OCI-LY7 (cell line): Measurements from ENCODE around the gene SDC3.

Experiments used
- CTCF ChIP-seq: fragments of 200-600 bp; sonication (generic); conservative IDR thresholded peaks from 2 replicates; pipeline ENCODE4 v1.5.1; 2014; ENCODE audit warnings: mild to moderate bottlenecking, antibody characterized with exemption, low read length, moderate library complexity, mixed read lengths
- EZH2phosphoT487 ChIP-seq: fragments of 200-600 bp; sonication (generic); IDR thresholded peaks from 2 replicates; pipeline ENCODE4 v1.6.1; 2018; ENCODE audit warnings: low read depth, borderline replicate concordance, mild to moderate bottlenecking, mixed run types, antibody characterized with exemption, low read length, moderate library complexity, mixed read lengths

- TF ChIP-seq CTCF (no peak), EZH2phosphoT487 (no peak)
Measured at GRCh38 chr1:30872948-30873263, 35.7 kb downstream of the SDC3 start.
